CD4-positive, alpha-beta T cell treated with Interleukin-4 for 1 hour (primary cell): ENCODE results near the gene CYP27C1.
"Not testable (repeated sequence)": the region's sequence is repeated elsewhere in the genome, so short reads cannot be mapped to it uniquely, and the experiment has no call there.

Experiments used
- DNase-seq, 2 donors: peaks; one replicate each; pipeline ENCODE4 v3.0.0-alpha.2; 2020 to 2022

CYP27C1 gene

GRCh38 chr2:127220768-127221527 is 849 bp upstream of the CYP27C1 start:
- DNase-seq: no peak

GRCh38 chr2:127219171-127220070 is 678 bp downstream of the CYP27C1 start:
- DNase-seq: no peak

GRCh38 chr2:127218812-127219170 is 1.3 kb downstream of the CYP27C1 start:
- no peak for DNase-seq

- no peak for DNase-seq
Measured at GRCh38 chr2:127217470-127218325, 2.4 kb downstream of the CYP27C1 start.

- no peak for DNase-seq
Measured at GRCh38 chr2:127216593-127216992, 3.5 kb downstream of the CYP27C1 start.

GRCh38 chr2:127216095-127216494 is 4.0 kb downstream of the CYP27C1 start:
- DNase-seq: no peak

- not testable (repeated sequence) for DNase-seq
Measured at GRCh38 chr2:127214201-127214600, 5.9 kb downstream of the CYP27C1 start.

GRCh38 chr2:127208313-127208712 is 11.8 kb downstream of the CYP27C1 start:
- DNase-seq: no peak

- no peak for DNase-seq
Measured at GRCh38 chr2:127205218-127206125, 14.6 kb downstream of the CYP27C1 start.

GRCh38 chr2:127201452-127201851 is 18.6 kb downstream of the CYP27C1 start:
- DNase-seq: no peak

- no peak for DNase-seq
Measured at GRCh38 chr2:127200962-127201361, 19.1 kb downstream of the CYP27C1 start.

GRCh38 chr2:127199223-127199622 is 20.9 kb downstream of the CYP27C1 start:
- no peak for DNase-seq

GRCh38 chr2:127197475-127198385 is 22.4 kb downstream of the CYP27C1 start:
- peak; percentile 37 to 48 for DNase-seq

- peak in 1 of 2 donors; percentile 29 for DNase-seq
Measured at GRCh38 chr2:127196998-127197397, 23.1 kb downstream of the CYP27C1 start.

GRCh38 chr2:127196549-127196948 is 23.6 kb downstream of the CYP27C1 start:
- no peak for DNase-seq

GRCh38 chr2:127195140-127196074 is 24.7 kb downstream of the CYP27C1 start:
- DNase-seq: no peak

GRCh38 chr2:127194447-127194846 is 25.7 kb downstream of the CYP27C1 start:
- DNase-seq: no peak

GRCh38 chr2:127193967-127194280 is 26.2 kb downstream of the CYP27C1 start:
- DNase-seq: no peak

GRCh38 chr2:127193164-127193966 is 26.7 kb downstream of the CYP27C1 start:
- DNase-seq: no peak
